K562 (cell line): ENCODE measurements around the gene RIMKLB. TPM values are rescaled to one million over a fixed set of nuclear protein-coding genes. Genes with fewer than 3 reads are reported as not detected.

Experiments used
- BCLAF1 ChIP-seq, 2 experiments: fragments of 450-650 bp in 1 of 2; IDR thresholded peaks; 2 replicates each; pipeline ENCODE4 v1.6.1; 2011 to 2017; ENCODE audit warnings: low read depth in 2 of 2, antibody characterized with exemption in 1 of 2, borderline replicate concordance in 1 of 2, low read length in 1 of 2, mild to moderate bottlenecking in 1 of 2, mixed read lengths in 1 of 2; ENCODE audit not compliant: control insufficient read depth in 1 of 2
- DEAF1 ChIP-seq: fragments of 450-650 bp; formaldehyde crosslinking; IDR thresholded peaks from 2 replicates; pipeline ENCODE4 v1.4.0; 2020; ENCODE audit warnings: mild to moderate bottlenecking, moderate library complexity
- ELF1 ChIP-seq: fragments of 200-800 bp; sonication (Bioruptor generic); IDR thresholded peaks from 2 replicates; pipeline ENCODE4 v1.6.1; 2016; ENCODE audit warnings: missing genetic modification characterization, missing compliant biosample characterization
- HDAC1 ChIP-seq, 2 experiments: fragments of 450-650 bp; IDR thresholded peaks; 2 replicates each; pipeline ENCODE4 v1.6.1; 2016 to 2017; ENCODE audit warnings: inconsistent platforms in 1 of 2, mild to moderate bottlenecking in 1 of 2, moderate library complexity in 1 of 2
- MAFF ChIP-seq: IDR thresholded peaks from 2 replicates; pipeline ENCODE4 v1.6.1; 2012; ENCODE audit warnings: low read length, improper control_type of control experiment
- MAFG ChIP-seq: fragments of 450-650 bp; conservative IDR thresholded peaks from 2 replicates; pipeline ENCODE4 v1.6.1; 2016; ENCODE audit warnings: missing genetic modification characterization, missing compliant biosample characterization
- NFATC3 ChIP-seq: fragments of 450-650 bp; IDR thresholded peaks from 2 replicates; pipeline ENCODE4 v1.6.1; 2017; ENCODE audit warnings: mild to moderate bottlenecking
- POLR3G ChIP-seq: IDR thresholded peaks from 2 replicates; pipeline ENCODE4 v1.6.1; 2011; ENCODE audit not compliant: insufficient read length, insufficient replicate concordance; ENCODE audit errors: extremely low read depth
- TAF9B ChIP-seq: fragments of 450-650 bp; IDR thresholded peaks from 2 replicates; pipeline ENCODE4 v1.6.1; 2018; ENCODE audit warnings: mild to moderate bottlenecking; ENCODE audit not compliant: partially characterized antibody
- polyA plus RNA-seq, 8 experiments: library from polyadenylated mRNA; depleted of rRNA in 4 of 8; stranded (reverse) in 5 of 8; unstranded in 3 of 8; fragments of >200 nt; fragmentation: Nextera tagmentation in 2 of 8; fragmentation: Illumina TruSeq in 1 of 8; extraction: Ambion mirVana in 2 of 8; extraction: Trizol in 1 of 8; gene quantifications; 2 replicates each; pipeline versions ENCODE4 v1.2.1 to v1.2.3, GENCODE V29; 2011 to 2014; ENCODE audit warnings: inconsistent platforms in 1 of 8, missing spikeins in 1 of 8
- total RNA-seq, 7 experiments: library from RNA; depleted of rRNA in 6 of 7; stranded (reverse); fragments of >200 nt in 6 of 7; fragmentation: Illumina TruSeq in 2 of 7; extraction: Trizol in 2 of 7; gene quantifications; 2 replicates each; pipeline versions ENCODE4 v1.2.1 to v1.2.3, GENCODE V29; 2011 to 2021; ENCODE audit warnings: low replicate concordance in 1 of 7

RIMKLB gene
- total and polyA plus RNA-seq, 9 of the 15 experiments (the other 6 are each of a cell fraction or from before 2014, with no cell fraction given): 6.5 to 22.8 (median 17.2) TPM

DNA sequence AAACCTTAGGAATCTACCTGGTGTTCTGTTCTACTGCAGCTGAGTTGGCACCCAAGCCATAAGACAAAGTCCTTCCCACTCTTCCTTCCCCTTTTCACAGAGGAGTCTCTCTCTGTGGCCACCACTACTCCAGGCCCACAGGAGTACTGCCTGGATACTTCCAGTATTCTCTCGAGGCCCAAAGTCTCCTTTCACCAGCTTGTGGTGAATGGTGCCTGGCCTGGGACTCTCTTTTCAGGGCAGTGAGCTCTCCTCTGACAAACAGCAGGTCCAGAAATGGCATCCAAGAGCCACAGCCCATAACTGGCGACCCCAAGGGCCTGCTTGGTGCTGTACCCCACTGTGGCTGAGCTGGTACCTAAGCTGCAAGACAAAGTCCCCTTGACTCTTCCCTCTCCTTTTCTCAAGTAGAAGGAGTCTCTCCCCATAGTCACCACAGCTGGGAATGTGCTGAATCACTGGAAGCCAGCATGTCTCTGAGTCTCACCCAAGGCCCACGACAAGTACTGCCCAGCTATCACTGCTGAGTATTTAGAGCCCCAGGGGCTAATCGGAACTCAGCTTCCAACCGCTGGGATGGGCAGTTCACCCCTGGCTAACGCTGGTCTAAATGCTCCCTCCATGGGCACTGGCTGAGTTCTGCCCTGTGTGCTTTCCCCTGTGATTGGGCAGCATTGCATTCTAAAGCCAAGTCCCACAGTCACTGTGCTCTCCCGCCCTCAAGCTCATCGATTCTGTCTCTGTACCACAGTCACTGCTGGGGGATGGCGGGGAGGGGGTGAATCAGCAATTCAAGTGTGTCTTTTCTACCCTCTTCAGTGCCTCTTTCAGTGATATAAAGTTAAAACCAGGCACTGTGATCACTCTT lies 130.7 kb downstream of the RIMKLB start (continued):
- TF ChIP-seq POLR3G: no peak
- no peak for TF ChIP-seq NFATC3
- TF ChIP-seq DEAF1: no peak
- peak; percentile 25; the same call in 1 of the 2 replicates for TF ChIP-seq MAFF
- TF ChIP-seq ELF1 (tag): no peak
- no peak for TF ChIP-seq HDAC1 (IDR thresholded peaks at IDR 0.05)
- TF ChIP-seq MAFG (tag): peak; percentile 54
- TF ChIP-seq BCLAF1 (IDR thresholded peaks at IDR 0.05; ENCODE audit: borderline replicate concordance in 1 of 2, control insufficient read depth in 1 of 2, low read depth in 2 of 2, low read length in 1 of 2): no peak
- no peak for TF ChIP-seq TAF9B
- TF ChIP-seq, all 486 proteins: peak for 5
